IPS DF 19.7 (cell line): Measurements from ENCODE around the gene GSTA4.
A peak's percentile ranks its signal among the peaks of the same experiment; 100 is the strongest.
"Not testable (repeated sequence)": the region's sequence is repeated elsewhere in the genome, so short reads cannot be mapped to it uniquely, and the experiment has no call there.

Experiments
- DNase-seq: peaks from one replicate; pipeline ENCODE4 v3.0.0-alpha.2; 2013; ENCODE audit warnings: low read depth, low spot score

Gene GSTA4

GRCh38 chr6:52975580-52975979 is 19.5 kb downstream of the GSTA4 start:
- no peak for DNase-seq

GRCh38 chr6:52972989-52973388 is 22.1 kb downstream of the GSTA4 start:
- no peak for DNase-seq

- DNase-seq = no peak
These were observed 25.7 kb downstream of the GSTA4 start for GRCh38 chr6:52969359-52969758.

- DNase-seq = no peak
These were observed 29.0 kb downstream of the GSTA4 start for GRCh38 chr6:52966101-52966500.

- DNase-seq = no peak
These were observed 29.7 kb downstream of the GSTA4 start for GRCh38 chr6:52965380-52965779.

GRCh38 chr6:52964318-52964717 is 30.8 kb downstream of the GSTA4 start:
- no peak for DNase-seq

- no peak for DNase-seq
These were observed 32.4 kb downstream of the GSTA4 start for GRCh38 chr6:52962701-52963100.

GRCh38 chr6:52961022-52961421 is 34.1 kb downstream of the GSTA4 start:
- not testable (repeated sequence) for DNase-seq

- DNase-seq = not testable (repeated sequence)
These were observed 34.9 kb downstream of the GSTA4 start for GRCh38 chr6:52960211-52960610.

GRCh38 chr6:52958546-52959255 is 36.4 kb downstream of the GSTA4 start:
- DNase-seq = no peak

- no peak for DNase-seq
These were observed 39.2 kb downstream of the GSTA4 start for GRCh38 chr6:52955871-52956270.

GRCh38 chr6:52953911-52954839 is 40.9 kb downstream of the GSTA4 start:
- DNase-seq = no peak

GRCh38 chr6:52946306-52946705 is 48.8 kb downstream of the GSTA4 start:
- no peak for DNase-seq

GRCh38 chr6:52942821-52943220 is 52.3 kb downstream of the GSTA4 start:
- DNase-seq = not testable (repeated sequence)

- no peak for DNase-seq
These were observed 52.9 kb downstream of the GSTA4 start for GRCh38 chr6:52942221-52942620.

GRCh38 chr6:52937908-52938307 is 57.2 kb downstream of the GSTA4 start:
- no peak for DNase-seq

GRCh38 chr6:52933778-52934177 is 61.3 kb downstream of the GSTA4 start:
- DNase-seq = no peak

- peak; percentile 25 for DNase-seq
These were observed 63.7 kb downstream of the GSTA4 start for GRCh38 chr6:52931351-52931750.

- no peak for DNase-seq
These were observed 65.5 kb downstream of the GSTA4 start for GRCh38 chr6:52929321-52930164.
